Measurements from ENCODE around the gene SLC5A6.

SLC5A6 gene

GRCh38 chr2:27216416-27217137 is 4.5 kb upstream of the SLC5A6 start:
- no peak for TF ChIP-seq ARNT (IDR thresholded peaks at IDR 0.05)
- no peak for TF ChIP-seq CTBP1 (IDR thresholded peaks at IDR 0.05; ENCODE audit: borderline replicate concordance)
- TF ChIP-seq L3MBTL2 (conservative IDR thresholded peaks at IDR 0.05) = no peak
- ChIA-PET CTCF (interaction anchor here (0.7 kb wide), 2 partner anchors 48 to 127 kb away, joined by 3 to 4 read pairs; no protein-coding TSS in a partner anchor), POLR2A (interaction anchor here (0.9 to 1.8 kb wide), 4 partner anchors 13 to 56 kb away, joined by 3 to 5 read pairs (median 4); no protein-coding TSS in a partner anchor)
- no peak for DNase-seq (ENCODE audit: extremely low spot score)

GRCh38 chr2:27214941-27215340 is 2.9 kb upstream of the SLC5A6 start:
- ChIA-PET POLR2A (no interaction called here), CTCF (no interaction called here)
- TF ChIP-seq CTBP1 (IDR thresholded peaks at IDR 0.05; ENCODE audit: borderline replicate concordance) (no peak), SP1 (IDR thresholded peaks at IDR 0.05) (no peak), FOXA1 (IDR thresholded peaks at IDR 0.05) (no peak), FOXM1 (IDR thresholded peaks at IDR 0.05; ENCODE audit: borderline replicate concordance) (no peak), ZNF384 (IDR thresholded peaks at IDR 0.05) (no peak), LEF1 (IDR thresholded peaks at IDR 0.05; ENCODE audit: borderline replicate concordance) (no peak), ARNT (IDR thresholded peaks at IDR 0.05) (no peak), TARDBP (IDR thresholded peaks at IDR 0.05) (no peak), HDGF (IDR thresholded peaks at IDR 0.05; ENCODE audit: borderline replicate concordance) (no peak)
- no peak for DNase-seq (ENCODE audit: extremely low spot score)

- DNase-seq (ENCODE audit: extremely low spot score) = no peak
- TF ChIP-seq ELF4 (IDR thresholded peaks at IDR 0.05) = no peak
- ChIA-PET POLR2A (interaction anchor here (1.0 to 1.5 kb wide), 5 partner anchors 20 to 144 kb away, joined by 3 to 4 read pairs (median 3); partner anchors contain the start of genes GTF3C2 and KHK), CTCF (interaction anchor here (0.6 to 1.4 kb wide), 3 partner anchors 13 to 90 kb away, joined by 3 to 4 read pairs (median 3); no protein-coding TSS in a partner anchor)
Measured at GRCh38 chr2:27212626-27213471, 781 bp upstream of the SLC5A6 start.

GRCh38 chr2:27211241-27211942 is 676 bp downstream of the SLC5A6 start:
- ChIA-PET CTCF (interaction anchor here (1.6 kb wide), 1 partner anchor 20 kb away, joined by 4 read pairs; no protein-coding TSS in a partner anchor), POLR2A (interaction anchor here (0.5 to 1.4 kb wide), 10 partner anchors 22 to 125 kb away, joined by 3 to 4 read pairs (median 3); partner anchors contain the start of genes ABHD1 and KHK)
- TF ChIP-seq L3MBTL2 (conservative IDR thresholded peaks at IDR 0.05) (peak; percentile 80), ELF4 (IDR thresholded peaks at IDR 0.05) (no peak)
- peak; percentile 41 for DNase-seq (ENCODE audit: extremely low spot score)

- ChIA-PET CTCF (interaction anchor here (0.7 kb wide), 1 partner anchor 24 kb away, joined by 4 read pairs; no protein-coding TSS in a partner anchor), POLR2A (no interaction called here)
- no peak for DNase-seq (ENCODE audit: extremely low spot score)
- TF ChIP-seq ARNT (IDR thresholded peaks at IDR 0.05) = no peak
- TF ChIP-seq LEF1 (IDR thresholded peaks at IDR 0.05; ENCODE audit: borderline replicate concordance) = no peak
- TF ChIP-seq PKNOX1 (IDR thresholded peaks at IDR 0.05) = no peak
- no peak for TF ChIP-seq NFRKB (IDR thresholded peaks at IDR 0.05)
- no peak for TF ChIP-seq TARDBP (IDR thresholded peaks at IDR 0.05)
- TF ChIP-seq HDGF (IDR thresholded peaks at IDR 0.05; ENCODE audit: borderline replicate concordance) = no peak
- TF ChIP-seq SP1 (IDR thresholded peaks at IDR 0.05) = no peak
- no peak for TF ChIP-seq CTBP1 (IDR thresholded peaks at IDR 0.05; ENCODE audit: borderline replicate concordance)
- TF ChIP-seq SUZ12 (IDR thresholded peaks at IDR 0.05) = no peak
- TF ChIP-seq BHLHE40 (IDR thresholded peaks at IDR 0.05; ENCODE audit: borderline replicate concordance) = no peak
- TF ChIP-seq FOXK2 (IDR thresholded peaks at IDR 0.05) = no peak
Measured at GRCh38 chr2:27209621-27210401, 2.3 kb downstream of the SLC5A6 start.

GRCh38 chr2:27208486-27209050 is 3.5 kb downstream of the SLC5A6 start:
- TF ChIP-seq CTBP1 (IDR thresholded peaks at IDR 0.05; ENCODE audit: borderline replicate concordance) = no peak
- no peak for TF ChIP-seq SP1 (IDR thresholded peaks at IDR 0.05)
- no peak for TF ChIP-seq SUZ12 (IDR thresholded peaks at IDR 0.05)
- no peak for TF ChIP-seq ELF4 (IDR thresholded peaks at IDR 0.05)
- no peak for TF ChIP-seq ARNT (IDR thresholded peaks at IDR 0.05)
- CTCF ChIA-PET = interaction anchor here (0.7 kb wide), 1 partner anchor 106 kb away, joined by 3 read pairs; no protein-coding TSS in a partner anchor
- no peak for DNase-seq (ENCODE audit: extremely low spot score)
- POLR2A ChIA-PET = no interaction called here

- TF ChIP-seq ZNF384 (IDR thresholded peaks at IDR 0.05) = no peak
- TF ChIP-seq BHLHE40 (IDR thresholded peaks at IDR 0.05; ENCODE audit: borderline replicate concordance) = no peak
- TF ChIP-seq PKNOX1 (IDR thresholded peaks at IDR 0.05) = no peak
- no peak for TF ChIP-seq ARNT (IDR thresholded peaks at IDR 0.05)
- TF ChIP-seq FOXK2 (IDR thresholded peaks at IDR 0.05) = no peak
- TF ChIP-seq FOXA1 (IDR thresholded peaks at IDR 0.05) = no peak
- no peak for TF ChIP-seq LEF1 (IDR thresholded peaks at IDR 0.05; ENCODE audit: borderline replicate concordance)
- no peak for TF ChIP-seq CTBP1 (IDR thresholded peaks at IDR 0.05; ENCODE audit: borderline replicate concordance)
- TF ChIP-seq FOXM1 (IDR thresholded peaks at IDR 0.05; ENCODE audit: borderline replicate concordance) = no peak
- TF ChIP-seq NFRKB (IDR thresholded peaks at IDR 0.05) = no peak
- TF ChIP-seq L3MBTL2 (conservative IDR thresholded peaks at IDR 0.05) = no peak
- TF ChIP-seq SP1 (IDR thresholded peaks at IDR 0.05) = no peak
- DNase-seq (ENCODE audit: extremely low spot score) = no peak
- CTCF ChIA-PET = no interaction called here
- POLR2A ChIA-PET = no interaction called here
Measured at GRCh38 chr2:27206346-27206745, 5.7 kb downstream of the SLC5A6 start.

Measured in HEK293T (cell line).